ENCODE results near the gene PIK3CB.

DNA sequence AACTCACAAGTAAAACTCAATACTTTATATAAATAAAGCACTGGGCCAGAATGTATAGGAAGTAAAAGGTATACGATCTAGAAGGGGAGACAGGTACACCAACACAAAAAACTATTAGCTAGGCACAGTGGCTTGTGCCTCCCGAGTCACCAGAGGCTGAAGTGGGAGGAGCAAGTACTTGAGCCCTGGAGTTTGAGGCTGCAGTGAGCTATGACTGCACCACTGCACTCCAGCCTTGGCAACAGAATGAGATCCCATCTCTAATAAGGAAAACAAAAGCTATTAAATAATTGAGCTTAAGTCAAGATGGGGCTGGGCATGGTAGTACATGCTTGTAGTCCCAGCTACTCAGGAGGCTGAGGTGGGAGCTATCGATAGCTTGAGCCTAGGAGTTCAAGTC, 17.0 kb downstream of the PIK3CB start:
- TF ChIP-seq, protein P1, sequence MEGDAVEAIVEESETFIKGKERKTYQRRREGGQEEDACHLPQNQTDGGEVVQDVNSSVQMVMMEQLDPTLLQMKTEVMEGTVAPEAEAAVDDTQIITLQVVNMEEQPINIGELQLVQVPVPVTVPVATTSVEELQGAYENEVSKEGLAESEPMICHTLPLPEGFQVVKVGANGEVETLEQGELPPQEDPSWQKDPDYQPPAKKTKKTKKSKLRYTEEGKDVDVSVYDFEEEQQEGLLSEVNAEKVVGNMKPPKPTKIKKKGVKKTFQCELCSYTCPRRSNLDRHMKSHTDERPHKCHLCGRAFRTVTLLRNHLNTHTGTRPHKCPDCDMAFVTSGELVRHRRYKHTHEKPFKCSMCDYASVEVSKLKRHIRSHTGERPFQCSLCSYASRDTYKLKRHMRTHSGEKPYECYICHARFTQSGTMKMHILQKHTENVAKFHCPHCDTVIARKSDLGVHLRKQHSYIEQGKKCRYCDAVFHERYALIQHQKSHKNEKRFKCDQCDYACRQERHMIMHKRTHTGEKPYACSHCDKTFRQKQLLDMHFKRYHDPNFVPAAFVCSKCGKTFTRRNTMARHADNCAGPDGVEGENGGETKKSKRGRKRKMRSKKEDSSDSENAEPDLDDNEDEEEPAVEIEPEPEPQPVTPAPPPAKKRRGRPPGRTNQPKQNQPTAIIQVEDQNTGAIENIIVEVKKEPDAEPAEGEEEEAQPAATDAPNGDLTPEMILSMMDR (IDR thresholded peaks at IDR 0.05; ENCODE audit: poor library complexity) = no peak
- no peak for TF ChIP-seq EZH2 (IDR thresholded peaks at IDR 0.05; ENCODE audit: borderline replicate concordance)

Measured in hepatocyte (in vitro differentiated cells).